Rectal smooth muscle tissue (tissue), 1 donor: ENCODE data around the gene IFT43.

Source experiments
- H3K27ac ChIP-seq: one replicate; pipeline ENCODE4 v1.7.0; 2013; ENCODE audit warnings: low read depth, low read length, inconsistent platforms
- H3K27me3 ChIP-seq: one replicate; pipeline ENCODE4 v1.7.0; 2013; ENCODE audit warnings: low read length; ENCODE audit not compliant: control insufficient read depth, insufficient read depth
- H3K36me3 ChIP-seq: one replicate; pipeline ENCODE4 v1.7.0; 2013; ENCODE audit warnings: low read length; ENCODE audit not compliant: control insufficient read depth, insufficient read depth
- H3K4me1 ChIP-seq: one replicate; pipeline ENCODE4 v1.7.0; 2013; ENCODE audit warnings: low read length; ENCODE audit not compliant: control insufficient read depth, insufficient read depth
- H3K4me3 ChIP-seq: one replicate; pipeline ENCODE4 v1.7.0; 2013; ENCODE audit warnings: low read length
- H3K9ac ChIP-seq: one replicate; pipeline ENCODE4 v1.7.0; 2013; ENCODE audit warnings: low read length

The IFT43 gene

DNA sequence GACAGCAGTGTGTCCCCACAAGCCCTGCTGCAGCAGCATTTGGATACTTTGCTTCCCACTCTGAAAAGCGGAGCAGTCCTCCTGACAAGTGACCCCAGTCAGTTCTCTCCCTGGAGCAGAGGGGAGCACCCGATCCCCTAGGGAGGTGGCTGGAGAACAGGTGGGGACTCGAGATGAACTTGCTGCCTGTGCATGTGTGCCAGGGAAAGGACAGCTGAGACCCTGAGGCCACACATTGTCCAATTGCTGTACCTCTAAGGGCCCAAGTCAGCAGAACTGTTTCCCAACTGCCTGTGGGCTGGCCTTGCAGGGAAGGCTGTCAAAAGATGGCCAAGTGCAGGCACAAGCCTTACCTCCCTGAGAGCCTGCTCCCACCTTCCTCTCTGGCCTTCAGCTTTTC, 55.1 kb downstream of the IFT43 start:
- no peak overlapping the region for H3K27ac ChIP-seq
- no peaks in the 10 kb centered on the region for H3K4me1 ChIP-seq
- no peak overlapping the region for H3K4me3 ChIP-seq
- H3K36me3 ChIP-seq = peaks cover 2% of the 10 kb centered on the region
- H3K27me3 ChIP-seq = no peaks in the 10 kb centered on the region
- no peak overlapping the region for H3K9ac ChIP-seq

DNA sequence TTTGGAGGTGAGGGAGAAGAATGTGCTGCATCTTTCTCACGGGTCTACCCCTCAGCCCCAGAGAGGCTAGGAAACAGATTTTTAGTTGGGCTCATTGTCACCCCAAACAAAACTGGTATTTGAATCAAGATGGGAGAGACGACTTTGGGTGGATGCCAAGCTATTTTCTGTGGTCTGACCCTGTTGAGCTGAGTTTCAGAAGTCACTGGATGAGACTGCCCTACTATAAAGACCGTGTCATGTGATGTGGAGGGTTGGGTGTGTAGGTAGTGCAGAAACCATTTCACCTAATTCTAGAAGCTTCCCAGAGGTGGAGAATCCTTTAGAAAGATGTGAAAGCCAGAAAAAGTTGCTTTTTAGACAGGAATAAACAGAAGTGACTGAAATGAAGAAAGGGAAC, 60.2 kb downstream of the IFT43 start:
- H3K9ac ChIP-seq = no peak overlapping the region
- H3K27ac ChIP-seq = no peak overlapping the region
- H3K36me3 ChIP-seq = peaks cover 2% of the 10 kb centered on the region
- no peak overlapping the region for H3K4me3 ChIP-seq
- H3K4me1 ChIP-seq = no peaks in the 10 kb centered on the region
- no peaks in the 10 kb centered on the region for H3K27me3 ChIP-seq

DNA sequence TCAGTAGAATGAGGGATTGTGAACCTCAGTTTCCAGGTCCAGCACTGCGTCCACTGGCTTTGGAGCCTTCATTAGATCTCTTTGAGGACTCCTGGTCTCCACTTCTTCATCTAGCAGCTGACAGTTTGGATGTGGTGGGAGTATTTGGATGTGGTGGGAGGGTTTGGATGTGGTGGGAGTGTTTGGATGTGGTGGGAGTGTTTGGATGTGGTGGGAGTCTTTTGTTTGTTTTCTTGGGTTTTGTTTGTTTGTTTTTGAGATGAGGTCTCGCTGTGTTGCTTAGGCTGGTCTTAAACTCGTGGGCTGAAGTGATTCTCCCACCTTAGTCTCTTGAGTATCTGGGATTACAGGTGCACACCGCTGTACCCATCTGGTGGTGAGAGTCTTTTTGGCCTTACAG, 64.7 kb downstream of the IFT43 start:
- Histone ChIP-seq H3K27me3 (no peaks in the 10 kb centered on the region), H3K9ac (no peak overlapping the region)

DNA sequence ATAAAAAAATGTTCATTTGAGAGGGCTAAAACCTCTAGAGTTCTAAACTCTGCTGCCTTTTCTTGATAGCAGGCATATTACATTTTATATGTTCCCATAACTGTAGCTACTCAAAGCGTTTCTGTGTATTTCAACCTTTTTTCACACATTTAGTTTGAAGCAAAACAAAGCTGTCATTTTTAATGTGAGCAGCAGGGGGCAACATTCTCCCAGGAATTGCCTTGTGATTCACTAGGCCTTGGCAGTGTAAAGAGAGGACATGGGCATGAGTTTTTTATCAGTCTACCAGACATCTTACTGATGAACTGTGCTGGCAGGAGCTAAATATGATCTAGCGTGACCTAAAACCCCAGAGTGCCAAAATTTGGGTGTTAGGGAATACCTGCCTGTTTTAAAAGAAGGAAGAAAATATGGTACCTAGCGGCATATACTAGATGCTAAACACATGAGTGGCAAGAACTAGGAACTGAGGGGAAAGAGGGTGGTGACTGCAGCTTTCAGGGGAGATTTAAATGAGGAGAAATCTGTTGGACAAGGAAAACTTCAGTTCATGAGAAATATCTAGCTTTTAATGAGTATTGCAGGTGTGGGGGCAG, 65.3 kb downstream of the IFT43 start:
- H3K36me3 ChIP-seq = no peaks in the 10 kb centered on the region
- no peak overlapping the region for H3K9ac ChIP-seq
- no peaks in the 10 kb centered on the region for H3K4me1 ChIP-seq
- H3K27ac ChIP-seq = no peak overlapping the region
- H3K27me3 ChIP-seq = no peaks in the 10 kb centered on the region
- no peak overlapping the region for H3K4me3 ChIP-seq

More for the DNA sequence above, 64.7 kb downstream of the IFT43 start:
- Histone ChIP-seq H3K4me1 (no peaks in the 10 kb centered on the region), H3K4me3 (no peak overlapping the region), H3K27ac (no peak overlapping the region), H3K36me3 (no peaks in the 10 kb centered on the region)

DNA sequence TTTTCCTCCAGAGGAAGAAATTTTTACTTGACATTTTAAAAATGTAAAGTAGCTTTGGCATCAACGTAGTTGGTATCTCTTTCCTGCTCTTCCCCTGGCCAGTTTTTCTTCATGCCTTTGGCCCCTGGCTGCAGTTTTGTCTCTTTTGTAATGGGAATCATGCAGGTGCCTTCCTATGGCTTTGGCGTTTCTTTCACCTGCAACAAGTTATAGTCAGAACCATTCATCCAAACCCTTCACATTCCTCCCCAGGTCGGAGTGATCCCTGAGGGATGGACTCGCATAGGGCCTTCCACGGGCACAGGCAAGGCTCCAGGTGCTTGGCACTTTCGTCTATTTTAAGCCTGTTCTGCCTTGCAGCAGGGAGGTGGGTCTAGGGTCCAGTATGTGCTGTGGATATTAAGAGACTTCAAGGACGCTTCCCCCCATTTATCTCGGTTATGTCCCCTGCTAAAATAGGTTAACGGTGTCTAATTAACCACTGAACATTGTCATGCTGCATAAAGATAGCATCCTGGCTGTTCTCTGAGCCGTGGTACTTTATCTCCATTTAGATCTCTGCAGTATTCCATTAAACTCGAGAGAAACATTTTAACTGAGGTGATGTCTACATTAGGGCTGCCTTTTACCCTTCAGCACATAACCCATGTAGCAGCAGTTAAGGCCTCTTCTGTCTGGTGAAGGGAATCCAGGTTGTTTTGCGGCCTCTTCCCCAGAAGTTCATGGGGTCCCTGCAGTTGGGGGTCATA, 66.3 kb downstream of the IFT43 start:
- no peaks in the 10 kb centered on the region for H3K36me3 ChIP-seq
- no peak overlapping the region for H3K4me3 ChIP-seq
- no peaks in the 10 kb centered on the region for H3K27me3 ChIP-seq
- no peaks in the 10 kb centered on the region for H3K4me1 ChIP-seq
- no peak overlapping the region for H3K9ac ChIP-seq
- no peak overlapping the region for H3K27ac ChIP-seq

DNA sequence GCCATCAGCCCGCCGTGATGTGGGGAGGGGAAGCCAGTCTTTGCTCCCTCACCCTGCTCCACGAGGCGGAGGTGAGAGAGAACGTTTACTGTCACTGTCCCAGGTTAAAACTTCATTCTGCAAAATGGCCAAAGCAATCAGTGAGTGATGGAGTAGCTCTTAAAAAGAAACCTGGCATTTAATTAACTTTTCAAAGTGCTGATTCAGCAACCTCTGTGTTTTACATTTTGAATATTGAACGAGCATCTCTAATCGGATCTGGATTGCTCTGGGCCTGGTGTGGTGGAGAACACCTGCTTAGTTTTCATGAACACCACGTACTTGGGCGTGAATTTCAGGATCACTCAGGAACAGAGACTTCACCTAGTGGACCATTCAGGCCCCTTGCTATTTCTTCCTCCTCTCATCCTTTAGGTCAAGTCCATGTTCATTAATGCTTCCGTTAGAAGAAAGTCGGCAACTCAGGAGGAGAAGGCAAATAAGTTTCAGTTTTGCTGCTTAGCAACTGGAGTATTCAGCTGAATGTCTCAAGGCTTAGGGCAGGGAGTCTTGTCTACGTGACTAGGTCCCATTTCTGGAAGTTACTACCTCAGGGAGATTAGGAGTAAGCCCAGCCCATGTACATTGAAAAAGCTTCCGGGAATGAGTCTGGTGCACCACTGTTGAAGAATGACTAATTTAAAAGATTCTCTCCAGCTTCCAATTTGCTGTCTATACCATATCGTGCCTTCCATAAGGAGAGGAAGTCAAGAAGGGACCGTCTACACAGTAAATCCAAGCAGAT, 68.2 kb downstream of the IFT43 start:
- Histone ChIP-seq H3K27me3 (no peaks in the 10 kb centered on the region), H3K4me3 (no peak overlapping the region), H3K27ac (no peak overlapping the region), H3K9ac (no peak overlapping the region), H3K36me3 (peaks cover 2% of the 10 kb centered on the region), H3K4me1 (no peaks in the 10 kb centered on the region)

DNA sequence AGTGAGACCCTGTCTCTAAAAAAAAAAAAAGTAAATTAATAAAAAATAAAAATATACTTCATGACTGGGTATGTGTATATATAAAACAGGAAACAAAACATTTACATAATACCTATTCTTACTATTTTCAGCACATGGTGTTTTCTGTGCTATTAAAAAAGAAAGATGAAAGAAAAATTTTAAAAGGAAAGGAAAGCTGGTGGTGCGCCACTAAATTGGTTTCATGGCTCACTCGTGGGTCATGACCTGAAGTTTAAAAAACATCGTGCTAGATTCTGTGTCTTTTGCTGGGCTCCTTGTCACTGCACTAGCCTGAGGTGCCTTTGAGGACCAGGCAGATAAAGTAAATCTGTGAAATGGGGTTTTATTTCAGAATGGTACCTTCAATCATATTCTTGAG, 69.8 kb downstream of the IFT43 start:
- Histone ChIP-seq H3K27me3 (no peaks in the 10 kb centered on the region), H3K9ac (no peak overlapping the region), H3K4me3 (no peak overlapping the region), H3K36me3 (peaks cover 2% of the 10 kb centered on the region), H3K4me1 (no peaks in the 10 kb centered on the region), H3K27ac (no peak overlapping the region)

DNA sequence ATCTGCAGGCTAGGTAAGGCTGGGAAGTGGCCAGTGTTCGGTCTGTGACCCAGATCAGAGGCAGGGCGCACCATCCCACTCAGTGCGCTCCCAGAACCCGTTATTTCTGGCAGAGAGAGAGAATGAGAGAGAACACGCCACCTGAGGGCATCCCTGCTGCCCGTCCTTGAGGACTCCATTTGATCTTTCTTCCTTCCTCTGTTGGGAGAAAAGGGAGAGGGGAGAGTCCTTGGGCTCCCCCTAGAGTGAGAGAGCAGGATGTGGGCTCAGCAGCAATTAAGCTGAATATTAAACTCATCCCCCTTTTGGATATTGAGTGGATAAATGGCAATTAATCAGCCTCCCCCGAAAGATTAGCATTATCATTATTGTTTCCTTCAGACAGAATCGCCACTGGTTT, 70.6 kb downstream of the IFT43 start:
- H3K27ac ChIP-seq = no peak overlapping the region
- H3K4me3 ChIP-seq = no peak overlapping the region
- H3K4me1 ChIP-seq = no peaks in the 10 kb centered on the region
- no peak overlapping the region for H3K9ac ChIP-seq
- H3K36me3 ChIP-seq = peaks cover 2% of the 10 kb centered on the region
- no peaks in the 10 kb centered on the region for H3K27me3 ChIP-seq

DNA sequence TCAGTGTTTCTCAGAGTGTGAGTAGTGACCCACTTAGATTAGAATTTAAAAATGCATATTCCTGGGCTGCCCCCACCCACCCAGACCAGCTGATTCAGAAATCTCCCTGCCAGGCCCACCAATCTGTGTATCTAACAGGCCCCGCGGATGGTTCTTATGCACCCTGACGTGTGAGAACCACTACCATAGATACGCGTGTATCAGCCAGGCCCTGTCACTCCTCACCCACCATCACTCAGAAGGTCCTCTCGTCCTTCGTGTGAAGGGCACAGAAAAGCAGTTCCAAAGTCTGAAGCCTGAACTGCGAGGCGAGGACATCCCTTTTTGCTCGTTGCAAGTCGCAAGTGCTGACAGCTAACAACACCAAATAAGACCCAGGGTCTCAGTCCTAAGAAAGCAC, 72.4 kb downstream of the IFT43 start:
- no peaks in the 10 kb centered on the region for H3K27me3 ChIP-seq
- H3K4me3 ChIP-seq = no peak overlapping the region
- peaks cover 2% of the 10 kb centered on the region for H3K36me3 ChIP-seq
- H3K9ac ChIP-seq = no peak overlapping the region
- H3K27ac ChIP-seq = no peak overlapping the region
- H3K4me1 ChIP-seq = no peaks in the 10 kb centered on the region

DNA sequence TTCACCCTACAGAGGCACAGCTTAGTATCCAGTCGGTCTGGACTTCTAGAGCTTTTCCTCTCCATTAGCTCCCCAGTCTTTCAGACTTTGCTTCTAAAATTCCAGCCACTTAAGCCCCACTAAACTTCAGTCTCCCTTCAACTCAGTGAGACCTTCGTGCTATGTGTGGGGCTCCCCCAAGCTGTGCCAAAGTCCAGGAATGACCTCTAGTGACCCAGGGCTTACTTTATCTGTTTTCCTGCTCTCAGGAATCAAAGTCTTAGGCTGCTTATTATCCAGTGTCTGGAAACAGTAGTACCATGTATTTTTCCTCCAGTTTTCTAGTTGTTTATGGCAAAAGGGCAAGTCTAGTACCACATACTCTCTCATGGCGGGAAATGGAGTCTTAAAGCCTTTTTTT, 77.8 kb downstream of the IFT43 start:
- Histone ChIP-seq H3K9ac (no peak overlapping the region), H3K36me3 (peaks cover 2% of the 10 kb centered on the region), H3K27ac (no peak overlapping the region)

DNA sequence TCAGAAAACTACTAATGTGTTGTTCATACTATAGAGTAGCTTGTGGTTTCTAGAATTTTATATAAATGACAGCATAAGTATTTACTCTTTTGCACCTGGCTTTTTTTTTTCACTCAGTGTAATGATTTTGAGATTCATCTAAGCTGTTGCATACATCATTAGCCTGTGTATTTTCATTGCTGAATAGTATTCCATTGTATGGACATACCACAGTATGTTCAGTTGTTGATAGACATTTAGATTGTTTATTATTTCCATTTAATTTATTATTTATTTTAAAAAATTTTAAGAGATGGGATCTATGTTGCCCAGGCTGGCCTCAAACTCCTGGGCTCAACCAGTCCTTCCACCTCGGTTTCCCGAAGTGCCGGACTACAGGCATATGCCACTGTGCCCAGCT, 80.0 kb downstream of the IFT43 start:
- H3K36me3 ChIP-seq = no peaks in the 10 kb centered on the region
- no peaks in the 10 kb centered on the region for H3K4me1 ChIP-seq
- H3K27ac ChIP-seq = no peak overlapping the region
- no peaks in the 10 kb centered on the region for H3K27me3 ChIP-seq
- H3K4me3 ChIP-seq = no peak overlapping the region
- no peak overlapping the region for H3K9ac ChIP-seq

More for the DNA sequence above, 77.8 kb downstream of the IFT43 start:
- Histone ChIP-seq H3K4me3 (no peak overlapping the region), H3K4me1 (no peaks in the 10 kb centered on the region), H3K27me3 (no peaks in the 10 kb centered on the region)

DNA sequence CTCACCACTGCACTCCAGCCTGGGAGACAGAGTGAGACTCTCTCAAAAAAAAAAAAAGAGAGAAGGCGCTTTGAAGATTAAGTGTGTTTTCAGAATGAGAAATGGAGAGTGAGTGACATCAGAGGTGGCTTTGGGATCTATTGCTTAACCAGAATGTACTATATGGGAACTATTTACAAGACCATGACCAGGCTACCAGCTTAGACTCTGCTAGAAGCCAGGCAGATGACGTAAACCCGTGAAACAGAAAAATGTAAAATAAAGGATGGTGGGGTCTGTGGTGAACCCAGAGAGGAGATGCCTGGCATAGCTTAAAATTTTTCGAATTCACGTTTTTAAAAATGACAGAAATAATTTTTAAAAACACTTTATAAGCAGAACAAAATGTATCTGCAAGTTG, 82.0 kb downstream of the IFT43 start:
- H3K27ac ChIP-seq = no peak overlapping the region
- no peak overlapping the region for H3K4me3 ChIP-seq
- H3K36me3 ChIP-seq = no peaks in the 10 kb centered on the region

More for the DNA sequence above, 82.0 kb downstream of the IFT43 start:
- Histone ChIP-seq H3K27me3 (no peaks in the 10 kb centered on the region), H3K4me1 (no peaks in the 10 kb centered on the region), H3K9ac (no peak overlapping the region)
